ENCODE data around the gene GIT2. TPM values are rescaled to one million over a fixed set of nuclear protein-coding genes. Genes with fewer than 3 reads are reported as not detected.
A peak's percentile ranks its signal among the peaks of the same experiment; 100 is the strongest.

The GIT2 gene
- total and polyA plus RNA-seq, 2 of the 13 experiments (the other 11 are each of a cell fraction or from before 2014, with no cell fraction given) = 18.4 to 19.8 TPM

DNA sequence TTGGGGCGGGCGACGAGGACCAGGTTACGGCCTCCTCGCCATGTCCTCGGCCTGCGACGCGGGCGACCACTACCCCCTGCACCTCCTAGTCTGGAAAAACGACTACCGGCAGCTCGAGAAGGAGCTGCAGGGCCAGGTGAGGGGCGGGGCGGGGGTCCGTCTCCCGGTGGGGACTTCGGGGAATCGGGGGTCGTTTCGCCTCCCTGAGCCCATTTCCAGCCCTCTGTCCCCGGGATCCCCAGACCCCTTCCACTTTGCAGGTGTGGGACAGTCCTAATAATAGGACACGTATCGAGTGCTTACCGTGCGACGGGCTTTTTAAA, 3.4 kb upstream of the GIT2 start:
- no peaks in the 10 kb centered on the region for H3K9me3 ChIP-seq (ENCODE audit: low read length)
- in situ Hi-C loops (cut with HindIII; ENCODE audit: extremely low pct_ligation_motif_present, low pct_unique_long_range_greater_than_20kb) = no loop called here
- no peak overlapping the region for H2AFZ ChIP-seq (ENCODE audit: low read length)
- H3K79me2 ChIP-seq (ENCODE audit: insufficient read depth, low read length) = peaks cover 29% of the 10 kb centered on the region
- H3K27me3 ChIP-seq (ENCODE audit: control insufficient read depth in 1 of 2, insufficient read depth in 2 of 2, low read length in 2 of 2) = no peaks in the 10 kb centered on the region; a peak in 1 of 5 replicates
- peak overlapping the region; percentile 92 for H3K4me2 ChIP-seq (ENCODE audit: low read depth, low read length)
- no peak for ATAC-seq
- H3K27ac ChIP-seq (ENCODE audit: extremely low read length, insufficient read depth, low read length) = peak overlapping the region; percentile 99
- intact Hi-C loops (cut with micrococcal nuclease; ENCODE audit: unreplicated experiment) = loop anchor here (1.0 to 5.0 kb wide), 2 partner anchors 40 to 52 kb away; no protein-coding TSS in a partner anchor
- H3K4me1 ChIP-seq (ENCODE audit: insufficient read depth, low read length) = peaks cover 46% of the 10 kb centered on the region
- POLR2A ChIA-PET = interaction anchor here (0.8 to 2.6 kb wide), 12 partner anchors 11 to 80 kb away, joined by 3 to 12 read pairs (median 4); no protein-coding TSS in a partner anchor
- no peaks in the 10 kb centered on the region; a peak in 1 of 5 replicates for H3K36me3 ChIP-seq (replicated peaks in 1 of 2; ENCODE audit: control insufficient read depth in 1 of 2, insufficient read depth in 2 of 2, low read length in 2 of 2)
- no peak for FAIRE-seq
- BruUV-seq (replicated peaks) = no TSS peak
- peak overlapping the region; percentile 99 for H3K9ac ChIP-seq (ENCODE audit: insufficient read depth, low read depth, low read length)
- CTCF ChIA-PET (ENCODE audit: low intra/inter-chr PET ratio, low total read pairs) = no interaction called here
- no peak for DNase-seq (ENCODE audit: low spot score)
- WGBS (ENCODE audit: low lambda C conversion rate) = under 1% methylated on average over 16 of the region's 27 CpGs
- peaks cover 6% of the 10 kb centered on the region; the same call in 1 of the 2 replicates for H4K20me1 ChIP-seq (ENCODE audit: insufficient read depth, low read length)
- H3K4me3 ChIP-seq (replicated peaks in 1 of 3; ENCODE audit: insufficient read depth in 1 of 3, low read depth in 2 of 3, low read length in 3 of 3) = peak overlapping the region; percentile 88 to 92 (median 92)
- TF ChIP-seq IRF2 (CRISPR knock-in tag; IDR thresholded peaks at IDR 0.05) (no peak), ONECUT2 (CRISPR knock-in tag; IDR thresholded peaks at IDR 0.05) (no peak), BRD4 (CRISPR knock-in tag; IDR thresholded peaks at IDR 0.05) (0 out of 2 replicates have a peak, but pooled peaks have one; percentile 10), ZNF354B (CRISPR knock-in tag; IDR thresholded peaks at IDR 0.05) (no peak), ZSCAN22 (CRISPR knock-in tag; IDR thresholded peaks at IDR 0.05) (no peak), ZNF251 (CRISPR knock-in tag; IDR thresholded peaks at IDR 0.05) (no peak), ZFP62 (CRISPR knock-in tag; IDR thresholded peaks at IDR 0.05) (no peak), POLR2AphosphoS2 (IDR thresholded peaks at IDR 0.05; ENCODE audit: low read depth, low read length) (no peak), SMARCC2 (IDR thresholded peaks at IDR 0.05) (no peak), TSC22D2 (CRISPR knock-in tag; IDR thresholded peaks at IDR 0.05; ENCODE audit: borderline replicate concordance) (no peak), ZNF256 (CRISPR knock-in tag; conservative IDR thresholded peaks at IDR 0.05) (no peak), KDM5A (IDR thresholded peaks at IDR 0.05; ENCODE audit: borderline replicate concordance, low read length) (0 out of 2 replicates have a peak, but pooled peaks have one; percentile 13), IKZF4 (CRISPR knock-in tag; IDR thresholded peaks at IDR 0.05; ENCODE audit: borderline replicate concordance, low read depth, not compliant biosample characterization) (no peak), RBFOX2 (IDR thresholded peaks at IDR 0.05; ENCODE audit: low read depth, low read length) (0 out of 2 replicates have a peak, but pooled peaks have one; percentile 17)
- TF ChIP-seq, protein P1, sequence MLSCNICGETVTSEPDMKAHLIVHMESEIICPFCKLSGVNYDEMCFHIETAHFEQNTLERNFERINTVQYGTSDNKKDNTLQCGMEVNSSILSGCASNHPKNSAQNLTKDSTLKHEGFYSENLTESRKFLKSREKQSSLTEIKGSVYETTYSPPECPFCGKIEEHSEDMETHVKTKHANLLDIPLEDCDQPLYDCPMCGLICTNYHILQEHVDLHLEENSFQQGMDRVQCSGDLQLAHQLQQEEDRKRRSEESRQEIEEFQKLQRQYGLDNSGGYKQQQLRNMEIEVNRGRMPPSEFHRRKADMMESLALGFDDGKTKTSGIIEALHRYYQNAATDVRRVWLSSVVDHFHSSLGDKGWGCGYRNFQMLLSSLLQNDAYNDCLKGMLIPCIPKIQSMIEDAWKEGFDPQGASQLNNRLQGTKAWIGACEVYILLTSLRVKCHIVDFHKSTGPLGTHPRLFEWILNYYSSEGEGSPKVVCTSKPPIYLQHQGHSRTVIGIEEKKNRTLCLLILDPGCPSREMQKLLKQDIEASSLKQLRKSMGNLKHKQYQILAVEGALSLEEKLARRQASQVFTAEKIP (CRISPR knock-in tag; IDR thresholded peaks at IDR 0.05; ENCODE audit: borderline replicate concordance) = no peak
- TF ChIP-seq, protein P2, sequence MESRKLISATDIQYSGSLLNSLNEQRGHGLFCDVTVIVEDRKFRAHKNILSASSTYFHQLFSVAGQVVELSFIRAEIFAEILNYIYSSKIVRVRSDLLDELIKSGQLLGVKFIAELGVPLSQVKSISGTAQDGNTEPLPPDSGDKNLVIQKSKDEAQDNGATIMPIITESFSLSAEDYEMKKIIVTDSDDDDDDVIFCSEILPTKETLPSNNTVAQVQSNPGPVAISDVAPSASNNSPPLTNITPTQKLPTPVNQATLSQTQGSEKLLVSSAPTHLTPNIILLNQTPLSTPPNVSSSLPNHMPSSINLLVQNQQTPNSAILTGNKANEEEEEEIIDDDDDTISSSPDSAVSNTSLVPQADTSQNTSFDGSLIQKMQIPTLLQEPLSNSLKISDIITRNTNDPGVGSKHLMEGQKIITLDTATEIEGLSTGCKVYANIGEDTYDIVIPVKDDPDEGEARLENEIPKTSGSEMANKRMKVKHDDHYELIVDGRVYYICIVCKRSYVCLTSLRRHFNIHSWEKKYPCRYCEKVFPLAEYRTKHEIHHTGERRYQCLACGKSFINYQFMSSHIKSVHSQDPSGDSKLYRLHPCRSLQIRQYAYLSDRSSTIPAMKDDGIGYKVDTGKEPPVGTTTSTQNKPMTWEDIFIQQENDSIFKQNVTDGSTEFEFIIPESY (CRISPR knock-in tag; IDR thresholded peaks at IDR 0.05) = no peak

All from HepG2 (cell line).